Astrocyte (in vitro differentiated cells and primary cell): ENCODE data around the gene IFT80.

Experiments
- EZH2 ChIP-seq: IDR thresholded peaks from 2 replicates; pipeline ENCODE4 v1.6.1; 2012; ENCODE audit warnings: mild to moderate bottlenecking, low read length, inconsistent platforms; ENCODE audit not compliant: insufficient read depth
- TF ChIP-seq, protein P1 (sequence below): IDR thresholded peaks from 2 replicates; pipeline ENCODE4 v1.5.1; 2011; ENCODE audit warnings: low read depth, mild to moderate bottlenecking, inconsistent platforms, low read length, moderate library complexity; ENCODE audit not compliant: insufficient read depth

DNA sequence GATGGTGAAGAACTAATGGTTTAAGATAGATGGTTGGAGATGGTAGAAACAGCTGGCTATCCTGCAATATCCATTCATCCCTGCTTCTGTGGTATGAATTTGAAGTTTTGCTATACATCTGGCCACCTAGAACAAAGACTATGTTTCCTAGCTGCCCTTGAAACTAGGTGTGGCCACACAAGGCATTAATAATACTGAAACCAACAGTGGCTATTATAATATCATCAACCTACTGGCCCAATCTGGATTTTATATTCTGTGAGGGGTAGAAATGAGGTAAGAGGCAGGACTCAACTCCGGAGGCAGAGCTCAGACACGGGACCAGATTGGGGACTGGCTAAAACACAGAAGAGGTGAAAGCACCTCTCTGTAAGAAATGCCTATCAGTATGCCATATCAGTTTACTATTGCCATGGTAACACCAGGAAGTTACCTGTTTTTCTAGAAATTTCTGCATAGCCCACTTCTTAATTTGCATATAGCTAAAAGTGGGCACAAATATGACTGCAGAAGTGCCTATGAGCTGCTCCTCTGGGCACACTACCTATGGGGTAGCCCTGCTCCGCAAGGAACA, 8.4 kb downstream of the IFT80 start:
- TF ChIP-seq, protein P1, sequence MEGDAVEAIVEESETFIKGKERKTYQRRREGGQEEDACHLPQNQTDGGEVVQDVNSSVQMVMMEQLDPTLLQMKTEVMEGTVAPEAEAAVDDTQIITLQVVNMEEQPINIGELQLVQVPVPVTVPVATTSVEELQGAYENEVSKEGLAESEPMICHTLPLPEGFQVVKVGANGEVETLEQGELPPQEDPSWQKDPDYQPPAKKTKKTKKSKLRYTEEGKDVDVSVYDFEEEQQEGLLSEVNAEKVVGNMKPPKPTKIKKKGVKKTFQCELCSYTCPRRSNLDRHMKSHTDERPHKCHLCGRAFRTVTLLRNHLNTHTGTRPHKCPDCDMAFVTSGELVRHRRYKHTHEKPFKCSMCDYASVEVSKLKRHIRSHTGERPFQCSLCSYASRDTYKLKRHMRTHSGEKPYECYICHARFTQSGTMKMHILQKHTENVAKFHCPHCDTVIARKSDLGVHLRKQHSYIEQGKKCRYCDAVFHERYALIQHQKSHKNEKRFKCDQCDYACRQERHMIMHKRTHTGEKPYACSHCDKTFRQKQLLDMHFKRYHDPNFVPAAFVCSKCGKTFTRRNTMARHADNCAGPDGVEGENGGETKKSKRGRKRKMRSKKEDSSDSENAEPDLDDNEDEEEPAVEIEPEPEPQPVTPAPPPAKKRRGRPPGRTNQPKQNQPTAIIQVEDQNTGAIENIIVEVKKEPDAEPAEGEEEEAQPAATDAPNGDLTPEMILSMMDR, result no peak
- TF ChIP-seq EZH2, result no peak
